ENCODE results near the gene RNASE8. TPM values are rescaled to one million over a fixed set of nuclear protein-coding genes. Genes with fewer than 3 reads are reported as not detected.

RNASE8 gene
- total RNA-seq, 2 donors from 2014 or later: not detected

DNA sequence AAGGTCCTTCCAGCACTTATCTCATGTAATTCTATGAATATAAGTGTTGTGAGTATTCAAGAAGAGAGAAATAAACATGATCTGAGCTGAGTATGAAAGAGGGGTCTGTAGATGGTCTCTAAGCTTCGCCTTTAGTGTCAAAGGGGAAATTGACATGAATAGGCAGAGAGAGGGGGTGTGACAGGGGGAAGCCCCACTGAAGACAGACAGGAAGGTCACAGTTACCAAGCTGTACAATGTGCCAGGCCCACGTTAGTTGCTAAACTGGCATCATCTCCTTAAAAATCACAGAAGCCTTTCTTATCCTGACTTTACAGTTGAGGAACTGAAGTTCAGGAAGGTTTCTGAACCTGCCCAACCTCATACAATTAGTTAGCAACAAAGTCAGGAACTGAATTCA, 20.1 kb downstream of the RNASE8 start:
- ATAC-seq (ENCODE audit: insufficient number of reproducible peaks, low FRiP score, low read depth) (no peak), DNase-seq (ENCODE audit: low spot score) (no peak)
- H3K4me1 ChIP-seq (ENCODE audit: control insufficient read depth in 1 of 2, low read depth in 2 of 2): peaks cover 0 to 3% of the 10 kb centered on the region in 2 donors
- H3K27me3 ChIP-seq (replicated peaks; ENCODE audit: insufficient read depth): no peaks in the 10 kb centered on the region
- no peaks in the 10 kb centered on the region for H3K9me3 ChIP-seq
- H3K27ac ChIP-seq: no peak overlapping the region
- no peak for TF ChIP-seq CTCF (IDR thresholded peaks at IDR 0.05)
- H3K36me3 ChIP-seq: peaks cover 81% of the 10 kb centered on the region
- H3K4me3 ChIP-seq: no peak overlapping the region

- H3K27me3 ChIP-seq (replicated peaks; ENCODE audit: insufficient read depth): no peaks in the 10 kb centered on the region
- DNase-seq (ENCODE audit: low spot score) (no peak), ATAC-seq (ENCODE audit: insufficient number of reproducible peaks, low FRiP score, low read depth) (no peak)
- H3K36me3 ChIP-seq: peaks cover 85% of the 10 kb centered on the region
- no peak overlapping the region for H3K4me3 ChIP-seq
- no peak for TF ChIP-seq CTCF (IDR thresholded peaks at IDR 0.05)
- H3K9me3 ChIP-seq: no peaks in the 10 kb centered on the region
- no peaks in the 10 kb centered on the region for H3K4me1 ChIP-seq (ENCODE audit: control insufficient read depth in 1 of 2, low read depth in 2 of 2)
- H3K27ac ChIP-seq: no peak overlapping the region
Measured at GRCh38 chr14:21078287-21078686, 20.7 kb downstream of the RNASE8 start.

DNA sequence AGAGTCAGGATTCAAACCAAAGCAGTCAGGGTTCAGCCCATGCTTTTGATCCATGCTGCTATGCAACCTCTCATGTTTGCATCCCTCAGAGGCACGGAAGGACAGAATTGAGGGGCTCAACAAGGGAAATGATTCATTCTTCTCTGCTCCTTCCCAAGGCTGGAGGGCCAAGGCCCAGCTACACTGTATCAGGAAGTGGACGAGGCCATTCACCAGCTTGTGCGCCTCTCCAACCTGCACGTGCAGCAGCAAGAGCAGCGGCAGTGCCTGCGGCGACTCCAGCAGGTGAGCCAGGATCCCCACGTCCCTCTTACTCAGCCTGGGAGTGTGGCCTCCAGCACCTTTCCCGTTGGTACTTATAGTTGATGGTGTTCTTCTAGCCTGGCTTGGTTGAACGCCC, 21.1 kb downstream of the RNASE8 start:
- Histone ChIP-seq H3K4me1 (ENCODE audit: control insufficient read depth in 1 of 2, low read depth in 2 of 2) (no peaks in the 10 kb centered on the region), H3K36me3 (peaks cover 84% of the 10 kb centered on the region), H3K27me3 (replicated peaks; ENCODE audit: insufficient read depth) (no peaks in the 10 kb centered on the region), H3K4me3 (no peak overlapping the region), H3K27ac (no peak overlapping the region), H3K9me3 (no peaks in the 10 kb centered on the region)
- no peak for TF ChIP-seq CTCF (IDR thresholded peaks at IDR 0.05)
- ATAC-seq (ENCODE audit: insufficient number of reproducible peaks, low FRiP score, low read depth): no peak
- no peak for DNase-seq (ENCODE audit: low spot score)

DNA sequence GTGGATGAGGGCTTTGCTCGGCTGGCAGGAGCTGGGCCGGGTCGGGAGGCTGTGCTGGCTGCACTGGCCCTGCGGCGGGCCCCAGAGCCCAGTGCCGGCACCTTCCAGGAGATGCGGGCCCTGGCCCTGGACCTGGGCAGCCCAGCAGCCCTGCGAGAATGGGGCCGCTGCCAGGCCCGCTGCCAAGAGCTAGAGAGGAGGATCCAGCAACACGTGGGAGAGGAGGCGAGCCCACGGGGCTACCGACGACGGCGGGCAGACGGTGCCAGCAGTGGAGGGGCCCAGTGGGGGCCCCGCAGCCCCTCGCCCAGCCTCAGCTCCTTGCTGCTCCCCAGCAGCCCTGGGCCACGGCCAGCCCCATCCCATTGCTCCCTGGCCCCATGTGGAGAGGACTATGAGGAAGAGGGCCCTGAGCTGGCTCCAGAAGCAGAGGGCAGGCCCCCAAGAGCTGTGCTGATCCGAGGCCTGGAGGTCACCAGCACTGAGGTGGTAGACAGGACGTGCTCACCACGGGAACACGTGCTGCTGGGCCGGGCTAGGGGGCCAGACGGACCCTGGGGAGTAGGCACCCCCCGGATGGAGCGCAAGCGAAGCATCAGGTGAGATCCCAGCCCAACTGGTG, 24.0 kb downstream of the RNASE8 start:
- Histone ChIP-seq H3K27ac (no peak overlapping the region), H3K4me1 (ENCODE audit: control insufficient read depth in 1 of 2, low read depth in 2 of 2) (no peaks in the 10 kb centered on the region), H3K4me3 (no peak overlapping the region), H3K36me3 (peaks cover 78% of the 10 kb centered on the region), H3K27me3 (replicated peaks; ENCODE audit: insufficient read depth) (no peaks in the 10 kb centered on the region), H3K9me3 (no peaks in the 10 kb centered on the region)
- DNase-seq (ENCODE audit: low spot score) (no peak), ATAC-seq (ENCODE audit: insufficient number of reproducible peaks, low FRiP score, low read depth) (no peak)
- no peak for TF ChIP-seq CTCF (IDR thresholded peaks at IDR 0.05)

GRCh38 chr14:21083565-21084325, 26.1 kb downstream of the RNASE8 start:
- H3K27ac ChIP-seq: no peak overlapping the region
- TF ChIP-seq CTCF (IDR thresholded peaks at IDR 0.05): no peak
- no peak overlapping the region for H3K4me3 ChIP-seq
- no peaks in the 10 kb centered on the region for H3K9me3 ChIP-seq
- no peaks in the 10 kb centered on the region for H3K4me1 ChIP-seq (ENCODE audit: control insufficient read depth in 1 of 2, low read depth in 2 of 2)
- H3K36me3 ChIP-seq: peaks cover 62% of the 10 kb centered on the region
- ATAC-seq (ENCODE audit: insufficient number of reproducible peaks, low FRiP score, low read depth) (no peak), DNase-seq (ENCODE audit: low spot score) (no peak)
- H3K27me3 ChIP-seq (replicated peaks; ENCODE audit: insufficient read depth): no peaks in the 10 kb centered on the region
